ENCODE measurements around the gene OR51Q1.

OR51Q1 gene

GRCh38 chr11:5421811-5422210, at the start of gene OR51Q1:
OR51Q1 (plus strand) TSS chr11:5422111; CDS start chr11:5422201, 90 bp downstream.
- DNase-seq = no peak

- DNase-seq = peak; percentile 47 to 48
These were observed 41.1 kb upstream of the OR51Q1 start for GRCh38 chr11:5380740-5381342.

GRCh38 chr11:5383576-5383975, 38.3 kb upstream of the OR51Q1 start, which contains the start of gene OR51M1:
OR51M1 (plus strand) TSS chr11:5383812; CDS start chr11:5389399, 5,587 bp downstream.
- DNase-seq = no peak

- DNase-seq = no peak
These were observed 37.6 kb upstream of the OR51Q1 start for GRCh38 chr11:5384335-5384734.

- no peak for DNase-seq
These were observed 31.7 kb upstream of the OR51Q1 start for GRCh38 chr11:5390210-5390609.

GRCh38 chr11:5394091-5394490, 27.8 kb upstream of the OR51Q1 start:
- no peak for DNase-seq

GRCh38 chr11:5398936-5399335, 23.0 kb upstream of the OR51Q1 start:
- no peak for DNase-seq

GRCh38 chr11:5405173-5405572, 16.7 kb upstream of the OR51Q1 start:
- no peak for DNase-seq

- DNase-seq = no peak
These were observed 918 bp upstream of the OR51Q1 start for GRCh38 chr11:5420993-5421392.

- DNase-seq = no peak
These were observed 1.2 kb downstream of the OR51Q1 start for GRCh38 chr11:5423131-5423530.

- DNase-seq = no peak
These were observed 19.5 kb downstream of the OR51Q1 start, which contains the start of gene OR51I1 for GRCh38 chr11:5441414-5441813. OR51I1 (minus strand) TSS chr11:5441514; CDS start chr11:5441514, 0 bp downstream.

- no peak for DNase-seq
These were observed 22.0 kb downstream of the OR51Q1 start for GRCh38 chr11:5443835-5444393.

GRCh38 chr11:5449023-5449422, 27.1 kb downstream of the OR51Q1 start, which contains the start of gene OR51I2:
OR51I2 (plus strand) TSS chr11:5449323; CDS start chr11:5453489, 4,166 bp downstream.
- no peak for DNase-seq

GRCh38 chr11:5449432-5449831, 27.5 kb downstream of the OR51Q1 start:
- no peak for DNase-seq

GRCh38 chr11:5460983-5461621, 39.2 kb downstream of the OR51Q1 start:
- DNase-seq = no peak

- no peak for DNase-seq
These were observed 45.6 kb downstream of the OR51Q1 start for GRCh38 chr11:5467527-5467926.
